GM19099 (cell line): ENCODE data around the gene NADSYN1.

Source experiments
- POLR2A ChIP-seq: IDR thresholded peaks from 3 replicates; pipeline ENCODE4 v1.6.1; 2011; ENCODE audit warnings: low read depth; ENCODE audit not compliant: insufficient read length; ENCODE audit errors: extremely low read depth

NADSYN1 gene

GRCh38 chr11:71486320-71486719 is 33.3 kb downstream of the NADSYN1 start:
- no peak for TF ChIP-seq POLR2A

- no peak for TF ChIP-seq POLR2A
Measured at GRCh38 chr11:71488681-71489270, 35.8 kb downstream of the NADSYN1 start.

- TF ChIP-seq POLR2A = no peak
Measured at GRCh38 chr11:71489311-71490043, 36.5 kb downstream of the NADSYN1 start.

- no peak for TF ChIP-seq POLR2A
Measured at GRCh38 chr11:71490044-71490730, 37.2 kb downstream of the NADSYN1 start.

GRCh38 chr11:71490731-71491390 is 37.9 kb downstream of the NADSYN1 start:
- TF ChIP-seq POLR2A = no peak

GRCh38 chr11:71491531-71491930 is 38.5 kb downstream of the NADSYN1 start:
- no peak for TF ChIP-seq POLR2A

GRCh38 chr11:71491940-71492339 is 38.9 kb downstream of the NADSYN1 start:
- TF ChIP-seq POLR2A = no peak

GRCh38 chr11:71495286-71496230 is 42.6 kb downstream of the NADSYN1 start:
- no peak for TF ChIP-seq POLR2A

GRCh38 chr11:71496421-71496820 is 43.4 kb downstream of the NADSYN1 start:
- no peak for TF ChIP-seq POLR2A

- no peak for TF ChIP-seq POLR2A
Measured at GRCh38 chr11:71498091-71498490, 45.1 kb downstream of the NADSYN1 start.

- TF ChIP-seq POLR2A = no peak
Measured at GRCh38 chr11:71499125-71499524, 46.1 kb downstream of the NADSYN1 start.

- TF ChIP-seq POLR2A = no peak
Measured at GRCh38 chr11:71499546-71499945, 46.5 kb downstream of the NADSYN1 start.

- no peak for TF ChIP-seq POLR2A
Measured at GRCh38 chr11:71500601-71501021, 47.6 kb downstream of the NADSYN1 start.
